H1 (cell line): Measurements from ENCODE around the gene RAB26. TPM values are rescaled to one million over a fixed set of nuclear protein-coding genes. Genes with fewer than 3 reads are reported as not detected.

Source experiments
- ATF2 ChIP-seq: IDR thresholded peaks from 2 replicates; pipeline ENCODE4 v1.6.1; 2012; ENCODE audit warnings: low read length, inconsistent platforms
- CHD7 ChIP-seq: fragments of 300-600 bp; sonication (generic); IDR thresholded peaks from 2 replicates; pipeline ENCODE4 v1.7.1; 2012; ENCODE audit warnings: low read length, moderate library complexity, mild to moderate bottlenecking, inconsistent platforms; ENCODE audit not compliant: insufficient replicate concordance
- CREB1 ChIP-seq: IDR thresholded peaks from 2 replicates; pipeline ENCODE4 v1.6.1; 2012; ENCODE audit warnings: inconsistent platforms
- SP1 ChIP-seq: IDR thresholded peaks from 2 replicates; pipeline ENCODE4 v1.6.1; 2011; ENCODE audit warnings: low read depth, low read length
- SP2 ChIP-seq: IDR thresholded peaks from 2 replicates; pipeline ENCODE4 v1.6.1; 2012; ENCODE audit warnings: mild to moderate bottlenecking, low read length, inconsistent platforms
- ZNF274 ChIP-seq: IDR thresholded peaks from 2 replicates; pipeline ENCODE4 v1.7.0; 2012; ENCODE audit warnings: low read length, borderline replicate concordance; ENCODE audit errors: extremely low read depth
- polyA plus RNA-seq, 7 experiments: library from polyadenylated mRNA; depleted of rRNA in 3 of 7; stranded (reverse) in 5 of 7; unstranded in 2 of 7; fragments of >200 nt in 5 of 7; fragments of 200-250 nt in 2 of 7; gene quantifications; 1 replicate in 5 of 7; 2 replicates in 1 of 7; 4 replicates in 1 of 7; pipeline versions ENCODE4 v1.2.1 to v1.2.3, GENCODE V29; 2011 to 2013; ENCODE audit warnings: missing spikeins in 2 of 7, mixed read lengths in 2 of 7
- total RNA-seq: library from RNA; stranded (reverse); fragmentation: NEBNext Ultra II Directional; extraction: Animal tissue kit (Norgen Biotek cat#: 25700); gene quantifications from 2 replicates; pipeline ENCODE4 v1.2.1, GENCODE V29; 2021

RAB26 gene
- total and polyA plus RNA-seq, 2 of the 8 experiments (the other 6 are each of a cell fraction or from before 2014, with no cell fraction given): 4.3 to 5.4 TPM

- TF ChIP-seq CHD7: no peak
- TF ChIP-seq SP2: no peak
- TF ChIP-seq ZNF274: no peak
- TF ChIP-seq SP1: no peak
- no peak for TF ChIP-seq CREB1
- no peak for TF ChIP-seq ATF2
Observed at GRCh38 chr16:2173366-2173765, 24.9 kb downstream of the RAB26 start (continued).
